Measurements from ENCODE around the gene AGAP5.

Gene AGAP5

DNA sequence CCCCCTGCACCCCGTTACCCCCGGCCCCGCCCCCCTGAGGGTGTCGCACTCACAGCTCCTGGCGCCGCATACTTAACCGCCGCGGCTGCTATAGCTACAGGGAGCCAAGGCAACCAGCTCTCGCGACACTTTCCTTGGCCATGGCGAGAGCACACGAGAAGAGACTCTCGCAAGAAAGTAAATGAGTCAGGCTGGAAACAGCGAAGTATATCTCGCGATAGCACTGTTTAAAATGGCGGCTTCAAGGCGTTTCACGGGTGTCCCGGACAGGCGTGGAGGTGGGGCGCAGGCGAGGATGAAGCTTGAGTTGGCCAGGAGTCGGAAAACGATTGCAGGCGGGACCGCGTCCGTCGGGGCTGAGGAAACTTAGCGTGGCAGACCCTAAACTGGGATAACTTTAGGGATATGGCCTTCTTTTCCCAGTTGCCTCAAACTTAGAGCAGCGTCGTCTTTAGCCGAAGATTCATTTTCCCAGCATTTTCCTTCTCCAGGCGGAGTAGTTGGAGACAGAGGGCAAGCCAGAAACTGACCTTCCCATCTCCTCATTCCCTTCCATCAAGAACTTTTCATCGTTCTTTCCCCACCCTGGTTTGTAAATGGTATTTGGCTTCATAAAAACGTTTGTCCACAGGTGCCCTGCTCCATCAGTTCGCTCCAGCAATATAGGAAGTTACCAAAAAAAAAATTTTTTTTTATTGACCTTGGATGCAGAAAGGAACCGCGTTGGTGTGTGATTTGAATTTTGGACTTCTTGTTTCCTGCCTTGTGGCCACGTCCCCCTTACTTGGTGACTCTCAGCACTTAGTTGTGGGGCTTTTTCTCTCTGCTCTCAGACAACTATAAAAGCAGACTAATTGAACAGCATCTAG is 71.8 kb downstream of the AGAP5 start:
- peak; percentile 96 for DNase-seq (ENCODE audit: low read depth, low spot score)

DNA sequence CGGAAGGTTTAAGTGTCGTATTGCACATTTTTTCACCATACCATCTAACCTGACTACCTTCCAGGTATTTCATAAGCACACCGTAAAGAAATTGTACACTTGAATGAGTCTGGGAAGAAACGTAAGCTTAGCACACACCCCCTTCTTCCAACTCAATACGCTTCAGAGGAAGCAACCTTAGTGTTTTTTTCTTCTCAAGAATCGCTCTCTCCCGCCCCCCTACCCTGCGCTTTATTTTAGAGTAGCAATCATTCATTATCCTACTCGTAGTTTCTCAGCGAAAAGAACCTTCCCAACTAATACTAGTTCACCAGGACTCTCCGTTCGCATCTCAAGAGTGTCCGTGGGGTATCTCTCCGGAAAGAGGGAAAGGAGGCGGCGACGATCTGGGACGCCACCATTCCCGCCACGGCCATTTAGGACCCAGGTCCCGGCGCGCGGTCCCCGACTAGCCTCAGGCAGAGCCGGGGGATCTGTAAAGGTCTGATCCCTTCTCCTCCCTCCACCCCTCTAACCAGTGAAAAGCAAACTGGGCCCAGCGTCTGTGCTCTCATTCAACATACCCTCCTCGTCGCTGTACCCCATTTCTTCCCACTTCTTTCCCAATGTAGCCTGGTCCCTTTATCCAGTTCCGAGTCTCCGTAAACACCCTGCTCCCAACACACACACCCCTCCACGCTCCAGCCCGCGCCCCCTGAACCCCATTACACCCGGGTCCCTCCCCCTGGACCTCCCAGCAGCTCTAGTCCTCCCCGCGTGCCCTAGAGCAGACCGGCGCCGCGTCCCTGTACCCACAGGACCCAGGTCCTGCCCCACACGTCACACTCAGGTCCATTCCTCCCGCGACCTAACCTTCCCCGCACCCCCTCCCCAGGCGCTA is 72.7 kb downstream of the AGAP5 start:
- DNase-seq (ENCODE audit: low read depth, low spot score): peak; percentile 73

All from ELF-1 (cell line).